MM.1S (cell line): ENCODE data around the gene SCN4B.

Experiments
- DNase-seq: peaks from one replicate; pipeline ENCODE4 v3.0.0-alpha.2; 2015
- H2AFZ ChIP-seq: fragments of 300-600 bp; sonication (generic); 2 replicates; pipeline ENCODE4 v1.6.0; 2016; ENCODE audit warnings: antibody characterized with exemption, low read length
- H3F3A ChIP-seq: fragments of 300-600 bp; sonication (generic); 2 replicates; pipeline ENCODE4 v1.6.1; 2016; ENCODE audit warnings: mild to moderate bottlenecking, antibody characterized with exemption, low read length, moderate library complexity, mixed read lengths; ENCODE audit not compliant: insufficient read depth
- H3K27ac ChIP-seq: fragments of 300-600 bp; sonication (generic); 2 replicates; pipeline ENCODE4 v1.5.1; 2016; ENCODE audit warnings: mild to moderate bottlenecking, low read length
- H3K27me3 ChIP-seq: fragments of 300-600 bp; sonication (generic); replicated peaks from 2 replicates; pipeline ENCODE4 v1.6.0; 2016; ENCODE audit warnings: low read length; ENCODE audit not compliant: insufficient read depth
- H3K36me3 ChIP-seq: fragments of 300-600 bp; sonication (generic); replicated peaks from 2 replicates; pipeline ENCODE4 v1.6.1; 2016; ENCODE audit warnings: mild to moderate bottlenecking, low read length, mixed read lengths; ENCODE audit not compliant: insufficient read depth
- H3K4me1 ChIP-seq: fragments of 300-600 bp; sonication (generic); 2 replicates; pipeline ENCODE4 v1.6.1; 2016; ENCODE audit warnings: low read length, mixed read lengths
- H3K4me2 ChIP-seq: fragments of 300-600 bp; sonication (generic); 2 replicates; pipeline ENCODE4 v1.6.0; 2016; ENCODE audit warnings: low read depth, low read length
- H3K4me3 ChIP-seq: fragments of 300-600 bp; sonication (generic); 2 replicates; pipeline ENCODE4 v1.5.1; 2016; ENCODE audit warnings: low read length, mixed read lengths
- H3K79me2 ChIP-seq: fragments of 300-600 bp; sonication (generic); 2 replicates; pipeline ENCODE4 v1.6.1; 2016; ENCODE audit warnings: mixed run types, low read length, mixed read lengths
- H3K9ac ChIP-seq: fragments of 300-600 bp; sonication (generic); 2 replicates; pipeline ENCODE4 v1.6.1; 2016; ENCODE audit warnings: low read length, mixed read lengths
- H3K9me2 ChIP-seq: fragments of 300-600 bp; sonication (generic); replicated peaks from 2 replicates; pipeline ENCODE4 v1.6.1; 2016; ENCODE audit warnings: mild to moderate bottlenecking, low read length, mixed read lengths; ENCODE audit not compliant: insufficient read depth
- H3K9me3 ChIP-seq: fragments of 300-600 bp; sonication (generic); replicated peaks from 2 replicates; pipeline ENCODE4 v1.6.1; 2016; ENCODE audit warnings: mild to moderate bottlenecking, low read length, mixed read lengths; ENCODE audit not compliant: insufficient read depth
- H4K20me1 ChIP-seq: fragments of 300-600 bp; sonication (generic); 2 replicates; pipeline ENCODE4 v1.6.1; 2016; ENCODE audit warnings: mild to moderate bottlenecking, low read length, moderate library complexity, mixed read lengths; ENCODE audit not compliant: insufficient read depth
- CTCF ChIP-seq: fragments of 300-600 bp; sonication (generic); IDR thresholded peaks from 2 replicates; pipeline ENCODE4 v1.5.1; 2016; ENCODE audit warnings: antibody characterized with exemption, low read length, mixed read lengths
- EZH2 ChIP-seq: fragments of 300-600 bp; sonication (generic); optimal IDR thresholded peaks from 2 replicates; pipeline ENCODE3; 2017; ENCODE audit warnings: low read depth, mild to moderate bottlenecking, antibody characterized with exemption, low read length, mixed read lengths
- EZH2phosphoT487 ChIP-seq: fragments of 300-600 bp; sonication (generic); IDR thresholded peaks from 2 replicates; pipeline ENCODE4 v1.6.1; 2018; ENCODE audit warnings: antibody characterized with exemption, low read length

SCN4B gene

GRCh38 chr11:118135796-118136165 lies 16.8 kb downstream of the SCN4B start:
- Histone ChIP-seq H3K4me2 (no peak overlapping the region), H3K9me3 (no peaks in the 10 kb centered on the region), H3K27me3 (peaks cover 43% of the 10 kb centered on the region), H4K20me1 (no peaks in the 10 kb centered on the region), H3K79me2 (no peaks in the 10 kb centered on the region), H3K36me3 (no peaks in the 10 kb centered on the region), H2AFZ (no peak overlapping the region), H3K27ac (no peak overlapping the region), H3K9me2 (no peaks in the 10 kb centered on the region), H3K4me1 (no peaks in the 10 kb centered on the region), H3F3A (no peaks in the 10 kb centered on the region), H3K9ac (no peak overlapping the region), H3K4me3 (no peak overlapping the region)
- no peak for TF ChIP-seq CTCF
- TF ChIP-seq EZH2: no peak
- TF ChIP-seq EZH2phosphoT487: no peak
- no peak for DNase-seq

- Histone ChIP-seq H3K79me2 (no peaks in the 10 kb centered on the region), H3K4me1 (no peaks in the 10 kb centered on the region), H3K36me3 (no peaks in the 10 kb centered on the region), H3K9me2 (no peaks in the 10 kb centered on the region), H3K9me3 (no peaks in the 10 kb centered on the region), H3K9ac (no peak overlapping the region), H3F3A (no peaks in the 10 kb centered on the region), H3K4me2 (no peak overlapping the region), H4K20me1 (no peaks in the 10 kb centered on the region), H3K27ac (no peak overlapping the region), H3K4me3 (no peak overlapping the region), H3K27me3 (peaks cover 37% of the 10 kb centered on the region), H2AFZ (no peak overlapping the region)
- no peak for DNase-seq
- no peak for TF ChIP-seq EZH2phosphoT487
- TF ChIP-seq CTCF: no peak
- no peak for TF ChIP-seq EZH2
Observed at GRCh38 chr11:118135051-118135795, 17.4 kb downstream of the SCN4B start.

- no peak overlapping the region for H2AFZ ChIP-seq
- no peak overlapping the region for H3K27ac ChIP-seq
- H4K20me1 ChIP-seq: no peaks in the 10 kb centered on the region
- H3K4me1 ChIP-seq: no peaks in the 10 kb centered on the region
- peaks cover 25% of the 10 kb centered on the region for H3K27me3 ChIP-seq
- no peaks in the 10 kb centered on the region for H3K79me2 ChIP-seq
- TF ChIP-seq CTCF (no peak), EZH2 (no peak), EZH2phosphoT487 (no peak)
- no peak overlapping the region for H3K9ac ChIP-seq
- no peaks in the 10 kb centered on the region for H3K9me3 ChIP-seq
- H3K9me2 ChIP-seq: no peaks in the 10 kb centered on the region
- H3K4me2 ChIP-seq: no peak overlapping the region
- H3F3A ChIP-seq: no peaks in the 10 kb centered on the region
- H3K4me3 ChIP-seq: no peak overlapping the region
- no peak for DNase-seq
- H3K36me3 ChIP-seq: no peaks in the 10 kb centered on the region
Observed at GRCh38 chr11:118133816-118134215, 18.8 kb downstream of the SCN4B start.
